SK-N-SH (cell line): Measurements from ENCODE around the gene SCEL. TPM values are rescaled to one million over a fixed set of nuclear protein-coding genes. Genes with fewer than 3 reads are reported as not detected.
A peak's percentile ranks its signal among the peaks of the same experiment; 100 is the strongest.

Experiments used
- CTCF ChIA-PET: fragments of 300-600, 350-600 bp; formaldehyde crosslinking; extraction: SDS; loops from one replicate; lab custom pipeline; 2021; lab: Yijun Ruan, JAX
- POLR2A ChIA-PET: fragments of 350-600 bp; sonication (Branson Sonifier 250); formaldehyde crosslinking; extraction: SDS; loops from one replicate; lab custom pipeline; 2020; ENCODE audit warnings: antibody characterized with exemption, inconsistent platforms; lab: Yijun Ruan, JAX
- DNase-seq: peaks from one replicate; pipeline ENCODE4 v3.0.0; 2012
- H2AFZ ChIP-seq: fragments of 200-600 bp; sonication (generic); 2 replicates; pipeline ENCODE4 v1.8.1; 2016; ENCODE audit warnings: antibody characterized with exemption, mild to moderate bottlenecking, low read depth
- H3F3A ChIP-seq: fragments of 200-600 bp; sonication (generic); replicated peaks from 2 replicates; pipeline ENCODE3; 2016; ENCODE audit warnings: antibody characterized with exemption, mild to moderate bottlenecking; ENCODE audit not compliant: insufficient read depth
- H3K27ac ChIP-seq, 2 experiments: fragments of 200-500 bp in 1 of 2; fragments of 200-600 bp in 1 of 2; sonication (Bioruptor generic) in 1 of 2; sonication (generic), shearing (Covaris generic) in 1 of 2; 2 replicates each; pipeline versions ENCODE4 v1.5.1 to v1.6.1; 2014 to 2016; ENCODE audit warnings: low read depth in 2 of 2, inconsistent platforms in 1 of 2, low read length in 1 of 2, mild to moderate bottlenecking in 1 of 2, mixed read lengths in 1 of 2
- H3K27me3 ChIP-seq: fragments of 200-600 bp; sonication (generic), shearing (Covaris generic); 2 replicates; pipeline ENCODE4 v1.6.1; 2016; ENCODE audit warnings: mixed run types; ENCODE audit not compliant: insufficient read depth
- H3K36me3 ChIP-seq, 2 experiments: fragments of 200-500 bp in 1 of 2; fragments of 200-600 bp in 1 of 2; sonication (Bioruptor generic) in 1 of 2; sonication (generic) in 1 of 2; replicated peaks in 1 of 2; 2 replicates each; pipeline versions ENCODE3 to v1.5.1; 2014 to 2016; ENCODE audit warnings: low read length in 1 of 2, mild to moderate bottlenecking in 1 of 2; ENCODE audit not compliant: insufficient read depth in 2 of 2, control insufficient read depth in 1 of 2
- H3K4me1 ChIP-seq, 2 experiments: fragments of 200-500 bp in 1 of 2; fragments of 200-600 bp in 1 of 2; sonication (Bioruptor generic) in 1 of 2; sonication (generic), shearing (Covaris generic) in 1 of 2; 2 replicates each; pipeline versions ENCODE4 v1.5.1 to v1.6.1; 2014 to 2016; ENCODE audit warnings: low read depth in 1 of 2, low read length in 1 of 2, mixed run types in 1 of 2; ENCODE audit not compliant: insufficient read depth in 2 of 2, control insufficient read depth in 1 of 2
- H3K4me2 ChIP-seq: fragments of 200-600 bp; sonication (generic), shearing (Covaris generic); 2 replicates; pipeline ENCODE4 v1.6.1; 2017; ENCODE audit warnings: mixed run types
- H3K4me3 ChIP-seq, 2 experiments: fragments of 200-500 bp in 1 of 2; fragments of 200-600 bp in 1 of 2; sonication (Bioruptor generic) in 1 of 2; sonication (generic), shearing (Covaris generic) in 1 of 2; 2 replicates each; pipeline versions ENCODE4 v1.5.1 to v1.8.1; 2014 to 2016; ENCODE audit warnings: low read depth in 2 of 2, inconsistent platforms in 1 of 2, low read length in 1 of 2, mild to moderate bottlenecking in 1 of 2, mixed read lengths in 1 of 2, moderate library complexity in 1 of 2
- H3K79me2 ChIP-seq: fragments of 200-600 bp; sonication (generic); 2 replicates; pipeline ENCODE4 v1.8.1; 2017; ENCODE audit warnings: mild to moderate bottlenecking; ENCODE audit not compliant: insufficient read depth
- H3K9ac ChIP-seq: fragments of 200-600 bp; sonication (generic); 2 replicates; pipeline ENCODE4 v1.6.1; 2017; ENCODE audit warnings: mixed run types
- H3K9me2 ChIP-seq: fragments of 200-600 bp; sonication (generic); 2 replicates; pipeline ENCODE4 v1.6.1; 2017; ENCODE audit warnings: mixed run types
- H3K9me3 ChIP-seq: fragments of 200-600 bp; sonication (generic); 2 replicates; pipeline ENCODE4 v1.6.1; 2017; ENCODE audit warnings: mixed run types, mild to moderate bottlenecking, moderate library complexity
- H4K20me1 ChIP-seq: fragments of 200-600 bp; sonication (generic); 2 replicates; pipeline ENCODE4 v1.6.1; 2017; ENCODE audit warnings: mild to moderate bottlenecking, mixed run types; ENCODE audit not compliant: insufficient read depth
- CTCF ChIP-seq: fragments of 200-600 bp; sonication (generic); IDR thresholded peaks from 2 replicates; pipeline ENCODE4 v1.6.1; 2017; ENCODE audit warnings: antibody characterized with exemption, mild to moderate bottlenecking, moderate library complexity
- FOXJ3 ChIP-seq: sonication (generic); formaldehyde crosslinking; IDR thresholded peaks from 2 replicates; pipeline ENCODE4 v1.5.1; 2020; ENCODE audit warnings: mild to moderate bottlenecking, missing genetic modification reagents
- MEF2A ChIP-seq: IDR thresholded peaks from 2 replicates; pipeline ENCODE4 v1.4.0; 2012; ENCODE audit warnings: low read depth, borderline replicate concordance
- NRF1 ChIP-seq: IDR thresholded peaks from 2 replicates; pipeline ENCODE4 v1.6.1; 2012; ENCODE audit warnings: low read depth, mild to moderate bottlenecking, low read length
- RAD21 ChIP-seq: IDR thresholded peaks from 2 replicates; pipeline ENCODE4 v1.6.1; 2012; ENCODE audit warnings: mild to moderate bottlenecking, low read length
- REST ChIP-seq: IDR thresholded peaks from 2 replicates; pipeline ENCODE4 v1.6.1; 2012; ENCODE audit warnings: mild to moderate bottlenecking, low read depth, low read length, moderate library complexity
- SMC3 ChIP-seq: IDR thresholded peaks from 2 replicates; pipeline ENCODE4 v1.6.1; 2012; ENCODE audit warnings: low read depth, low read length, improper control_type of control experiment
- WGBS: methylation state at CpG from one replicate; pipeline ENCODE4 v1.1.6; 2017; ENCODE audit warnings: low lambda C conversion rate; 5-methylcytosine and 5-hydroxymethylcytosine counted together
- polyA plus RNA-seq, 3 experiments: library from polyadenylated mRNA; depleted of rRNA; stranded (reverse); fragments of >200 nt; gene quantifications; 2 replicates each; pipeline ENCODE4 v1.2.3, GENCODE V29; 2012

SCEL gene
- polyA plus RNA-seq, 1 of the 3 experiments (the other 2 are of a cell fraction), result 0.02 TPM

GRCh38 chr13:77563111-77563510, 27.6 kb downstream of the SCEL start:
- no peak overlapping the region for H3K4me2 ChIP-seq
- no peaks in the 10 kb centered on the region for H3F3A ChIP-seq
- no peak overlapping the region for H3K27ac ChIP-seq
- no peak for DNase-seq
- ChIA-PET POLR2A (no interaction called here), CTCF (interaction anchor here (3.8 kb wide), 1 partner anchor 70 kb away, joined by 44 read pairs; no protein-coding TSS in a partner anchor)
- H2AFZ ChIP-seq, result no peak overlapping the region
- H3K4me3 ChIP-seq, result no peak overlapping the region
- 53% methylated on average over 1 of the region's 1 CpG for WGBS
- H3K9me2 ChIP-seq, result no peaks in the 10 kb centered on the region
- H3K9me3 ChIP-seq, result no peaks in the 10 kb centered on the region
- no peak overlapping the region for H3K9ac ChIP-seq
- H4K20me1 ChIP-seq, result no peaks in the 10 kb centered on the region
- TF ChIP-seq NRF1 (no peak), FOXJ3 (CRISPR knock-in tag) (no peak), REST (peak; percentile 93)
- no peaks in the 10 kb centered on the region for H3K27me3 ChIP-seq
- no peaks in the 10 kb centered on the region for H3K36me3 ChIP-seq
- H3K79me2 ChIP-seq, result no peaks in the 10 kb centered on the region
- no peaks in the 10 kb centered on the region for H3K4me1 ChIP-seq

GRCh38 chr13:77565635-77566034, 30.1 kb downstream of the SCEL start:
- H3K27me3 ChIP-seq, result no peaks in the 10 kb centered on the region
- no peak overlapping the region for H3K27ac ChIP-seq
- POLR2A ChIA-PET, result no interaction called here
- no peaks in the 10 kb centered on the region for H3K9me2 ChIP-seq
- 3% methylated on average over 2 of the region's 2 CpGs for WGBS
- CTCF ChIA-PET, result interaction anchor here (0.8 to 3.8 kb wide), 10 partner anchors 9 to 252 kb away, joined by 3 to 44 read pairs (median 6); no protein-coding TSS in a partner anchor
- no peaks in the 10 kb centered on the region for H3K4me1 ChIP-seq
- no peak overlapping the region for H3K4me3 ChIP-seq
- H3K79me2 ChIP-seq, result no peaks in the 10 kb centered on the region
- no peaks in the 10 kb centered on the region for H3K9me3 ChIP-seq
- H3K4me2 ChIP-seq, result no peak overlapping the region
- H3K36me3 ChIP-seq, result no peaks in the 10 kb centered on the region
- TF ChIP-seq RAD21, result peak; percentile 89
- no peak for TF ChIP-seq REST
- TF ChIP-seq MEF2A, result no peak
- TF ChIP-seq SMC3, result peak; percentile 65
- TF ChIP-seq CTCF, result peak; percentile 75
- TF ChIP-seq, all 33 proteins: peak for 3
- no peaks in the 10 kb centered on the region for H4K20me1 ChIP-seq
- H3F3A ChIP-seq, result no peaks in the 10 kb centered on the region
- H3K9ac ChIP-seq, result no peak overlapping the region
- H2AFZ ChIP-seq, result no peak overlapping the region
- peak; percentile 39 for DNase-seq
